Astrocyte of the cerebellum (primary cell): ENCODE results near the gene ZSWIM6.

Experiments
- DNase-seq: peaks from one replicate; pipeline ENCODE4 v3.0.0-alpha.2; 2011; ENCODE audit warnings: low read depth
- H3K4me3 ChIP-seq: 2 replicates; pipeline ENCODE4 v1.5.1; 2011; ENCODE audit warnings: mild to moderate bottlenecking, low read depth, low read length, moderate library complexity
- CTCF ChIP-seq: IDR thresholded peaks from 2 replicates; pipeline ENCODE4 v1.5.1; 2012; ENCODE audit warnings: low read length, low read depth, moderate library complexity, mild to moderate bottlenecking; ENCODE audit errors: missing control alignments
- in situ Hi-C: cut with HindIII; loops from 2 replicates; pipeline ENCODE4 v1.10.0; 2017; ENCODE audit warnings: low sequenced_read_pairs

ZSWIM6 gene

GRCh38 chr5:61366497-61367240 is 34.6 kb downstream of the ZSWIM6 start:
- no peak for DNase-seq
- in situ Hi-C loops, result no loop called here
- no peak overlapping the region for H3K4me3 ChIP-seq
- TF ChIP-seq CTCF, result no peak

GRCh38 chr5:61370506-61370905 is 38.4 kb downstream of the ZSWIM6 start:
- no peak for DNase-seq
- H3K4me3 ChIP-seq, result no peak overlapping the region
- TF ChIP-seq CTCF, result no peak
- in situ Hi-C loops, result no loop called here

GRCh38 chr5:61371474-61371873 is 39.4 kb downstream of the ZSWIM6 start:
- no peak for TF ChIP-seq CTCF
- H3K4me3 ChIP-seq, result no peak overlapping the region
- in situ Hi-C loops, result no loop called here
- DNase-seq, result no peak

GRCh38 chr5:61379677-61380076 is 47.6 kb downstream of the ZSWIM6 start:
- in situ Hi-C loops, result no loop called here
- H3K4me3 ChIP-seq, result no peak overlapping the region
- TF ChIP-seq CTCF, result no peak
- no peak for DNase-seq

GRCh38 chr5:61381968-61382367 is 49.9 kb downstream of the ZSWIM6 start:
- TF ChIP-seq CTCF, result no peak

GRCh38 chr5:61385627-61386026 is 53.6 kb downstream of the ZSWIM6 start:
- H3K4me3 ChIP-seq, result no peak overlapping the region
- no peak for TF ChIP-seq CTCF
- in situ Hi-C loops, result no loop called here
- no peak for DNase-seq

More at GRCh38 chr5:61381968-61382367, 49.9 kb downstream of the ZSWIM6 start:
- in situ Hi-C loops, result no loop called here
- H3K4me3 ChIP-seq, result no peak overlapping the region
- no peak for DNase-seq
